Head of caudate nucleus (tissue), 42 donors: Measurements from ENCODE around the gene YJEFN3.

Experiments
- DNase-seq, 42 donors: peaks; one replicate each; pipeline versions ENCODE4 v3.0.0 to v3.0.0-alpha.2; 2020 to 2021; ENCODE audit warnings: mixed read lengths in 7 of 42
- intact Hi-C: fragments of 100-400 bp; cut with DNase I; formaldehyde crosslinking; loops from one replicate; pipeline ENCODE4 v1.15.0; 2022

The YJEFN3 gene

GRCh38 chr19:19532806-19533701, 4.3 kb downstream of the YJEFN3 start:
- intact Hi-C loops, result loop anchor here (5.0 kb wide), 2 partner anchors 109 to 424 kb away; partner anchors contain the start of gene GMIP
- DNase-seq, result no peak

GRCh38 chr19:19533841-19534240, 5.1 kb downstream of the YJEFN3 start:
- intact Hi-C loops, result loop anchor here (5.0 kb wide), 2 partner anchors 108 to 423 kb away; partner anchors contain the start of gene GMIP
- no peak for DNase-seq

- intact Hi-C loops, result loop anchor here (5.0 kb wide), 2 partner anchors 108 to 423 kb away; partner anchors contain the start of gene GMIP
- no peak for DNase-seq
Observed at GRCh38 chr19:19534556-19535265, 6.0 kb downstream of the YJEFN3 start.

GRCh38 chr19:19535311-19536191, 6.8 kb downstream of the YJEFN3 start:
- DNase-seq, result no peak

GRCh38 chr19:19537075-19538048, 8.7 kb downstream of the YJEFN3 start:
- intact Hi-C loops, result no loop called here
- DNase-seq, result peak in 1 of 42 donors; percentile 9

More at GRCh38 chr19:19535311-19536191, 6.8 kb downstream of the YJEFN3 start:
- intact Hi-C loops, result no loop called here

GRCh38 chr19:19538061-19538784, 9.5 kb downstream of the YJEFN3 start, which contains the start of gene CILP2:
Gene CILP2, plus strand, starts transcription at chr19:19538265. Its CDS starts 85 bp downstream, at chr19:19538350.
- intact Hi-C loops, result no loop called here
- peak in 16 of 42 donors; percentile 29 to 63 (median 53) for DNase-seq

GRCh38 chr19:19538785-19539166, 10.1 kb downstream of the YJEFN3 start:
- no peak for DNase-seq
- intact Hi-C loops, result no loop called here

GRCh38 chr19:19539698-19540063, 11.0 kb downstream of the YJEFN3 start:
- intact Hi-C loops, result no loop called here
- DNase-seq, result no peak

- intact Hi-C loops, result no loop called here
- DNase-seq, result peak in 36 of 42 donors; percentile 18 to 79 (median 56)
Observed at GRCh38 chr19:19540064-19540714, 11.5 kb downstream of the YJEFN3 start.

- intact Hi-C loops, result no loop called here
- peak in 31 of 42 donors; percentile 18 to 75 (median 48) for DNase-seq
Observed at GRCh38 chr19:19540715-19541515, 12.2 kb downstream of the YJEFN3 start.

- no peak for DNase-seq
- intact Hi-C loops, result no loop called here
Observed at GRCh38 chr19:19541616-19542015, 12.9 kb downstream of the YJEFN3 start.

GRCh38 chr19:19542507-19542906, 13.8 kb downstream of the YJEFN3 start:
- DNase-seq, result no peak

GRCh38 chr19:19543101-19543500, 14.4 kb downstream of the YJEFN3 start:
- no peak for DNase-seq
- intact Hi-C loops, result no loop called here

More at GRCh38 chr19:19542507-19542906, 13.8 kb downstream of the YJEFN3 start:
- intact Hi-C loops, result no loop called here

- DNase-seq, result no peak
- intact Hi-C loops, result no loop called here
Observed at GRCh38 chr19:19543640-19544039, 14.9 kb downstream of the YJEFN3 start.

GRCh38 chr19:19544257-19544953, 15.7 kb downstream of the YJEFN3 start:
- intact Hi-C loops, result no loop called here
- DNase-seq, result no peak
